Gastrocnemius medialis (tissue), 4 donors: ENCODE data around the gene C10orf71. TPM values are rescaled to one million over a fixed set of nuclear protein-coding genes. Genes with fewer than 3 reads are reported as not detected.

ENCODE experiments used
- ATAC-seq, 2 donors: fragments of 150-250 bp; one replicate each; pipeline ENCODE4 v1.9.1; 2016
- DNase-seq, 2 donors: peaks; one replicate each; pipeline ENCODE4 v3.0.0-alpha.2; 2019
- H3K27ac ChIP-seq, 4 donors: fragments of 200-600 bp; sonication (generic); 1 replicate in 1 of 4; 2 replicates in 3 of 4; pipeline ENCODE4 v1.5.1; 2016 to 2018; ENCODE audit warnings: mild to moderate bottlenecking in 2 of 4, moderate library complexity in 1 of 4
- H3K27me3 ChIP-seq, 3 donors: fragments of 200-600 bp; sonication (generic) in 2 of 3; 1 replicate in 1 of 3; 2 replicates in 2 of 3; pipeline versions ENCODE4 v1.5.1 to v1.6.0; 2016 to 2019; ENCODE audit warnings: mild to moderate bottlenecking in 1 of 3, moderate library complexity in 1 of 3
- H3K36me3 ChIP-seq, 2 donors: fragments of 200-600 bp; sonication (generic) in 1 of 2; one replicate each; pipeline ENCODE4 v1.5.1; 2017 to 2018
- H3K4me1 ChIP-seq, 2 donors: fragments of 200-600 bp; sonication (generic) in 1 of 2; one replicate each; pipeline ENCODE4 v1.5.1; 2016 to 2017; ENCODE audit warnings: mild to moderate bottlenecking in 2 of 2
- H3K4me3 ChIP-seq, 4 donors: fragments of 200-600 bp; sonication (generic) in 3 of 4; 1 replicate in 1 of 4; 2 replicates in 3 of 4; pipeline ENCODE4 v1.5.1; 2016 to 2019; ENCODE audit warnings: mild to moderate bottlenecking in 2 of 4
- H3K9me3 ChIP-seq, 3 donors: fragments of 200-600 bp; sonication (generic) in 2 of 3; 1 replicate in 1 of 3; 2 replicates in 2 of 3; pipeline ENCODE4 v1.5.1; 2016 to 2019
- CTCF ChIP-seq, 5 experiments: fragments of 450-650 bp in 3 of 5; fragments of 200-600 bp in 2 of 5; sonication (generic) in 2 of 5; IDR thresholded peaks in 4 of 5; conservative IDR thresholded peaks in 1 of 5; 1 replicate in 4 of 5; 2 replicates in 1 of 5; pipeline ENCODE4 v1.5.1; 2016 to 2019; ENCODE audit warnings: antibody characterized with exemption in 5 of 5, mild to moderate bottlenecking in 3 of 5, moderate library complexity in 3 of 5
- POLR2A ChIP-seq, 2 donors: fragments of 450-650 bp; IDR thresholded peaks; one replicate each; pipeline ENCODE4 v1.6.1; 2017; ENCODE audit warnings: antibody characterized with exemption in 2 of 2, mild to moderate bottlenecking in 2 of 2, moderate library complexity in 2 of 2
- in situ Hi-C, 4 donors: fragments of 200-750 bp; cut with MboI; loops; one replicate each; pipeline versions ENCODE4 v1.15.0 to v1.8.0; 2017; ENCODE audit warnings: low sequenced_read_pairs in 4 of 4
- intact Hi-C: fragments of 100-400 bp; cut with DNase I; formaldehyde crosslinking; loops from one replicate; pipeline ENCODE4 v1.15.1; 2023; ENCODE audit warnings: low total_unique reads
- total RNA-seq, 4 donors: library from RNA; depleted of rRNA; stranded (reverse); fragments of >200 nt; gene quantifications; one replicate each; pipeline versions ENCODE4 v1.1.0 to v1.2.3, GENCODE V29; 2016

The C10orf71 gene
- total RNA-seq, 4 donors from 2014 or later = 26.5 to 208 (median 69.6) TPM

- no peak overlapping the region for H3K4me3 ChIP-seq
- no peaks in the 10 kb centered on the region for H3K27me3 ChIP-seq
- DNase-seq (no peak), ATAC-seq (no peak)
- H3K27ac ChIP-seq = no peak overlapping the region
- intact Hi-C loops (no loop called here), in situ Hi-C loops (loop anchor here in 1 of 4 donors (25.0 kb wide), 1 partner anchor 383 kb away; no protein-coding TSS in a partner anchor)
- no peak for TF ChIP-seq POLR2A (IDR thresholded peaks at IDR 0.05)
- no peak for TF ChIP-seq CTCF (IDR thresholded peaks at IDR 0.05 in 4 of 5, conservative IDR thresholded peaks at IDR 0.05 in 1 of 5)
- no peaks in the 10 kb centered on the region for H3K9me3 ChIP-seq
- no peaks in the 10 kb centered on the region for H3K36me3 ChIP-seq
- no peaks in the 10 kb centered on the region for H3K4me1 ChIP-seq
These were observed 71.5 kb downstream of the C10orf71 start for GRCh38 chr10:49370326-49371100.

GRCh38 chr10:49371967-49372366 lies 73.0 kb downstream of the C10orf71 start:
- no peak overlapping the region for H3K27ac ChIP-seq
- no peaks in the 10 kb centered on the region for H3K9me3 ChIP-seq
- in situ Hi-C loops (loop anchor here in 1 of 4 donors (25.0 kb wide), 1 partner anchor 385 kb away; no protein-coding TSS in a partner anchor), intact Hi-C loops (no loop called here)
- ATAC-seq (no peak), DNase-seq (no peak)
- H3K4me1 ChIP-seq = no peaks in the 10 kb centered on the region
- no peaks in the 10 kb centered on the region for H3K36me3 ChIP-seq
- no peaks in the 10 kb centered on the region for H3K27me3 ChIP-seq
- no peak overlapping the region for H3K4me3 ChIP-seq
- no peak for TF ChIP-seq POLR2A (IDR thresholded peaks at IDR 0.05)
- no peak for TF ChIP-seq CTCF (IDR thresholded peaks at IDR 0.05 in 4 of 5, conservative IDR thresholded peaks at IDR 0.05 in 1 of 5)

- Histone ChIP-seq H3K9me3 (no peaks in the 10 kb centered on the region), H3K27me3 (no peaks in the 10 kb centered on the region), H3K27ac (no peak overlapping the region), H3K4me1 (no peaks in the 10 kb centered on the region), H3K4me3 (no peak overlapping the region), H3K36me3 (no peaks in the 10 kb centered on the region)
- no peak for DNase-seq
- TF ChIP-seq CTCF (IDR thresholded peaks at IDR 0.05 in 4 of 5, conservative IDR thresholded peaks at IDR 0.05 in 1 of 5) (no peak), POLR2A (IDR thresholded peaks at IDR 0.05) (no peak)
- intact Hi-C loops = no loop called here
- in situ Hi-C loops = loop anchor here in 1 of 4 donors (25.0 kb wide), 1 partner anchor 386 kb away; no protein-coding TSS in a partner anchor
- no peak for ATAC-seq
These were observed 74.4 kb downstream of the C10orf71 start for GRCh38 chr10:49373361-49373760.

GRCh38 chr10:49374740-49375139 lies 75.8 kb downstream of the C10orf71 start:
- no peak for ATAC-seq
- Histone ChIP-seq H3K9me3 (no peaks in the 10 kb centered on the region), H3K4me3 (no peak overlapping the region), H3K27ac (no peak overlapping the region), H3K36me3 (no peaks in the 10 kb centered on the region), H3K4me1 (no peaks in the 10 kb centered on the region), H3K27me3 (no peaks in the 10 kb centered on the region)
- DNase-seq = no peak
- no peak for TF ChIP-seq CTCF (IDR thresholded peaks at IDR 0.05 in 4 of 5, conservative IDR thresholded peaks at IDR 0.05 in 1 of 5)
- TF ChIP-seq POLR2A (IDR thresholded peaks at IDR 0.05) = no peak
- intact Hi-C loops = no loop called here
- in situ Hi-C loops = loop anchor here in 3 of 4 donors (25.0 kb wide), 1 partner anchor 387 kb away; no protein-coding TSS in a partner anchor
